HG03064 (cell line): Measurements from ENCODE around the gene ZBTB1.

ENCODE experiments used
- ATAC-seq: cut with Tn5 transposase; IDR thresholded peaks from one replicate; pipeline ENCODE4 v1.9.1; 2021; ENCODE audit warnings: low read depth; ENCODE audit not compliant: unreplicated experiment

Gene ZBTB1

GRCh38 chr14:64504310-64504896, at the start of gene ZBTB1:
Gene ZBTB1 (plus strand): TSS chr14:64504770. CDS start chr14:64521505, 16,735 bp downstream.
- peak; percentile 13 for ATAC-seq

- no peak for ATAC-seq
These were observed 45.0 kb upstream of the ZBTB1 start for GRCh38 chr14:64459405-64460136.

GRCh38 chr14:64461221-64461620, 43.3 kb upstream of the ZBTB1 start:
- ATAC-seq = no peak

- no peak for ATAC-seq
These were observed 41.4 kb upstream of the ZBTB1 start for GRCh38 chr14:64463195-64463594.

- no peak for ATAC-seq
These were observed 40.7 kb upstream of the ZBTB1 start for GRCh38 chr14:64463873-64464272.

- ATAC-seq = no peak
These were observed 39.9 kb upstream of the ZBTB1 start for GRCh38 chr14:64464651-64465050.

GRCh38 chr14:64465191-64465822, 39.3 kb upstream of the ZBTB1 start, which contains the start of gene AKAP5:
Gene AKAP5 (plus strand): TSS chr14:64465499. CDS start chr14:64468395, 2,896 bp downstream.
- ATAC-seq = peak; percentile 56

- ATAC-seq = no peak
These were observed 38.6 kb upstream of the ZBTB1 start for GRCh38 chr14:64465831-64466554.

GRCh38 chr14:64467101-64467500, 37.5 kb upstream of the ZBTB1 start:
- ATAC-seq = no peak

- no peak for ATAC-seq
These were observed 37.0 kb upstream of the ZBTB1 start for GRCh38 chr14:64467566-64467965.

GRCh38 chr14:64468451-64468850, 36.1 kb upstream of the ZBTB1 start:
- ATAC-seq = no peak

- ATAC-seq = no peak
These were observed 30.5 kb upstream of the ZBTB1 start for GRCh38 chr14:64474041-64474440.

GRCh38 chr14:64474698-64475097, 29.9 kb upstream of the ZBTB1 start:
- ATAC-seq = no peak

- no peak for ATAC-seq
These were observed 28.8 kb upstream of the ZBTB1 start for GRCh38 chr14:64475585-64476273.

GRCh38 chr14:64476438-64476837, 28.1 kb upstream of the ZBTB1 start:
- no peak for ATAC-seq

- no peak for ATAC-seq
These were observed 25.8 kb upstream of the ZBTB1 start for GRCh38 chr14:64478634-64479250.

GRCh38 chr14:64488590-64489099, 15.9 kb upstream of the ZBTB1 start:
- no peak for ATAC-seq

- ATAC-seq = no peak
These were observed 12.9 kb upstream of the ZBTB1 start for GRCh38 chr14:64491637-64492036.

- no peak for ATAC-seq
These were observed 11.1 kb upstream of the ZBTB1 start for GRCh38 chr14:64493455-64493854.

GRCh38 chr14:64495252-64495651, 9.3 kb upstream of the ZBTB1 start:
- no peak for ATAC-seq
